ENCODE data around the gene MRPL45.
"Not testable (repeated sequence)": the region's sequence is repeated elsewhere in the genome, so short reads cannot be mapped to it uniquely, and the experiment has no call there.

Gene MRPL45

GRCh38 chr17:38296834-38297517 lies at the start of gene MRPL45:
Gene MRPL45, plus strand, starts transcription at chr17:38297168. Its CDS starts 16 bp downstream, at chr17:38297184.
- peak; percentile 94 for DNase-seq (ENCODE audit: low spot score)

- DNase-seq (ENCODE audit: low spot score) = not testable (repeated sequence)
Observed at GRCh38 chr17:38253191-38253590, 43.8 kb upstream of the MRPL45 start.

GRCh38 chr17:38254357-38254756 lies 42.6 kb upstream of the MRPL45 start:
- not testable (repeated sequence) for DNase-seq (ENCODE audit: low spot score)

- peak; percentile 89 for DNase-seq (ENCODE audit: low spot score)
Observed at GRCh38 chr17:38257013-38257621, 39.9 kb upstream of the MRPL45 start.

- DNase-seq (ENCODE audit: low spot score) = not testable (repeated sequence)
Observed at GRCh38 chr17:38265974-38266506, 30.9 kb upstream of the MRPL45 start.

GRCh38 chr17:38266571-38266970 lies 30.4 kb upstream of the MRPL45 start:
- DNase-seq (ENCODE audit: low spot score) = not testable (repeated sequence)

- DNase-seq (ENCODE audit: low spot score) = not testable (repeated sequence)
Observed at GRCh38 chr17:38268138-38268537, 28.8 kb upstream of the MRPL45 start.

GRCh38 chr17:38269045-38269444 lies 27.9 kb upstream of the MRPL45 start:
- not testable (repeated sequence) for DNase-seq (ENCODE audit: low spot score)

GRCh38 chr17:38269552-38269951 lies 27.4 kb upstream of the MRPL45 start:
- DNase-seq (ENCODE audit: low spot score) = not testable (repeated sequence)

GRCh38 chr17:38285994-38286393 lies 11.0 kb upstream of the MRPL45 start:
- DNase-seq (ENCODE audit: low spot score) = not testable (repeated sequence)

GRCh38 chr17:38286501-38287091 lies 10.4 kb upstream of the MRPL45 start:
- DNase-seq (ENCODE audit: low spot score) = peak; percentile 1

GRCh38 chr17:38288217-38288827 lies 8.6 kb upstream of the MRPL45 start:
- not testable (repeated sequence) for DNase-seq (ENCODE audit: low spot score)

GRCh38 chr17:38289760-38290159 lies 7.2 kb upstream of the MRPL45 start:
- DNase-seq (ENCODE audit: low spot score) = not testable (repeated sequence)

GRCh38 chr17:38295602-38296365 lies 1.2 kb upstream of the MRPL45 start:
- DNase-seq (ENCODE audit: low spot score) = not testable (repeated sequence)

- DNase-seq (ENCODE audit: low spot score) = no peak
Observed at GRCh38 chr17:38315497-38315896, 18.5 kb downstream of the MRPL45 start.

- DNase-seq (ENCODE audit: low spot score) = no peak
Observed at GRCh38 chr17:38317081-38317480, 20.1 kb downstream of the MRPL45 start.

GRCh38 chr17:38320482-38320881 lies 23.5 kb downstream of the MRPL45 start:
- no peak for DNase-seq (ENCODE audit: low spot score)

- DNase-seq (ENCODE audit: low spot score) = peak; percentile 76
Observed at GRCh38 chr17:38322156-38322779, 25.3 kb downstream of the MRPL45 start.

GRCh38 chr17:38322897-38323296 lies 25.9 kb downstream of the MRPL45 start:
- no peak for DNase-seq (ENCODE audit: low spot score)

- DNase-seq (ENCODE audit: low spot score) = no peak
Observed at GRCh38 chr17:38324141-38324697, 27.3 kb downstream of the MRPL45 start.

- DNase-seq (ENCODE audit: low spot score) = no peak
Observed at GRCh38 chr17:38324772-38325171, 27.8 kb downstream of the MRPL45 start.
